Omental fat pad (tissue), 4 donors: ENCODE results near the gene TOP3B. TPM values are rescaled to one million over a fixed set of nuclear protein-coding genes. Genes with fewer than 3 reads are reported as not detected.
A peak's percentile ranks its signal among the peaks of the same experiment; 100 is the strongest.

ENCODE experiments used
- ATAC-seq: fragments of 150-250 bp; one replicate; pipeline ENCODE4 v1.9.1; 2016; ENCODE audit warnings: mild to moderate bottlenecking, moderate library complexity; ENCODE audit not compliant: low FRiP score
- DNase-seq: peaks from one replicate; pipeline ENCODE4 v3.0.0-alpha.2; 2019; ENCODE audit warnings: low spot score
- CTCF ChIP-seq, 3 donors: fragments of 450-650 bp; IDR thresholded peaks; one replicate each; pipeline ENCODE4 v1.5.1; 2016 to 2017; ENCODE audit warnings: antibody characterized with exemption in 3 of 3, mild to moderate bottlenecking in 3 of 3, moderate library complexity in 2 of 3
- total RNA-seq, 4 donors: library from RNA; depleted of rRNA; stranded (reverse); fragments of >200 nt; gene quantifications; one replicate each; pipeline ENCODE4 v1.1.0, GENCODE V29; 2016

Gene TOP3B
- total RNA-seq, 4 donors from 2014 or later, result 17.5 to 45.4 (median 21.3) TPM

- no peak for DNase-seq
- no peak for ATAC-seq
- no peak for TF ChIP-seq CTCF (IDR thresholded peaks at IDR 0.05)
Observed at GRCh38 chr22:21991774-21992173, 9.2 kb upstream of the TOP3B start.

DNA sequence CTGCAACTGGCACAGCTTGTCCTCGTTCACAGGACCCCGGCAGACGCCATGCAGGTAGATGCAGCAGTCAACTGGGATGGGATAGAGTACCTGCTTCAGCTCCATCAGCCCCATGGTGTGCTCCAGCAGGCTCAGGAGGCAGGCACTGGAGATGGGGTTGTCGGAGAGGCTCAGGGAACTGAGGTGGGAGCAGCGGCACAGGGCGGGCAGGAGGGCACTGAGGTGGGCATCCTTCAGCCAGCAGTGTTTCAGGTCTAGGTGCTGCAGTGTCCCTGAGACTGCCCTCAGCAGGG, 8.7 kb upstream of the TOP3B start:
- DNase-seq (no peak), ATAC-seq (no peak)
- TF ChIP-seq CTCF (IDR thresholded peaks at IDR 0.05), result no peak

GRCh38 chr22:21990445-21991303, 8.1 kb upstream of the TOP3B start:
- DNase-seq, result no peak
- ATAC-seq, result no peak
- TF ChIP-seq CTCF (IDR thresholded peaks at IDR 0.05), result no peak

DNA sequence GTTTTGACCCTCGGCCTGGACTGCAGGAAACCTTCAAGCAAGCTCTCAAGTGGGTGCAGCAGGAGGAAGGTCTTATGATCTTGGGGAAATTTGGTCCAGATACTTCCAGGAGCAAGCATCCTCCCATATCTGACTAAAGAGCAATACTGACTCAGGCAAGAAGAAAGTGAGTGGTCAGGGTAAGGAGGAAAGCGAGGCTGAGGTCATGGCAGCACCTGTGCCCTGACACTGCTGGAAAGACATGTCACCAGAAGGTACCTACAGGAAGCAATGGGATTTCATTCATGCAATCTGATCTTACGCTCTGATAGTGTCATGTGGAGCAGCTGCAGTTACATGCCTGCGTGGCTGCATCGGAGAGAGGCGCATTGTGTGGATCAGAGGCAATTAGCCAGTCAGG, 6.5 kb upstream of the TOP3B start:
- TF ChIP-seq CTCF (IDR thresholded peaks at IDR 0.05), result no peak
- ATAC-seq, result no peak
- DNase-seq, result no peak

DNA sequence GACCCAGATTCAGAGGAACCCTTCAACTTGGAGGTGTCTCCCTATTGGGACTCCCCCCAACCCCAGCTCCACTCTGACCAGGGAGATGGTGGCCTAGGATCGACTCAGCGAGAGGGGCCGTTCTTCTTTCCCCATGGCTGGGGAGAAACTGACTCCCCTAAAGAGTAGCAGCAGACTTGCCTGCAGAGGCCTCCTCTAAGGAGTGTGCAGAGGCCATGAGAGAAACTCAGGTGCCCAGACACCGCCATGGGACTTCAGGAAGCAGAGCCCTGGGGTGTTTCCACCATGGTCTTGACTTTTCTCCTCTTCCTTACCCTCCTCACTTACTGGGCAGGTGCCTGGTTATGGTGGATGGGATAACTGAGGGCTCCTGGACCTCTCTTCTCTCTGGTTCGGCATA, 2.6 kb upstream of the TOP3B start:
- TF ChIP-seq CTCF (IDR thresholded peaks at IDR 0.05), result no peak
- DNase-seq, result no peak
- ATAC-seq, result no peak

- no peak for ATAC-seq
- no peak for DNase-seq
- no peak for TF ChIP-seq CTCF (IDR thresholded peaks at IDR 0.05)
Observed at GRCh38 chr22:21984793-21985192, 2.2 kb upstream of the TOP3B start.

DNA sequence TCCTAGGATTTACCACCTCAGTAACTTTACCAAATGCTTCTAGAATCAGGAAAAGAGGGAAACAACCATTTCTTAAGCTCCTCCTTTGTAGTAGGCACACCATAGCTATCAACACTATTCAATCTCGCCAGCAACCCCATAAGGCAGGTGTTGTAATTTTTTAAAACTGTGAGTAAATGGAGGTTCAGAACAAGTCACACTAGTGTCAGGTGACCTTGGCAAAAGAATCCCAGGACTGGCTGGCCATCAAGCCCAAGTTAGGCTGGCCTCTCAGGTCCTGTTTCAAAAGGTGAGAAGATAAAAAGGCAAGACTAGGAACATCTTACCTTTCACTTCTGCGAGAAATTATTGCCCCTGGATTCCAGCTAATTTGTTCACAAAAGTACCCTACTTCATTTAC, 713 bp downstream of the TOP3B start:
- ATAC-seq (peak; percentile 13), DNase-seq (no peak)
- no peak for TF ChIP-seq CTCF (IDR thresholded peaks at IDR 0.05)
